PC-3 (cell line): ENCODE data around the gene RPL36. TPM values are rescaled to one million over a fixed set of nuclear protein-coding genes. Genes with fewer than 3 reads are reported as not detected.

Experiments
- ATAC-seq: fragments of 200-7000 bp; cut with Tn5 transposase; 2 replicates; pipeline ENCODE4 v1.9.1; 2020; ENCODE audit warnings: mild to moderate bottlenecking, moderate library complexity
- BruUV-seq: library from RNA; stranded (reverse); fragments of 400-500 nt; replicated peaks from 2 replicates; lab custom pipeline; 2021; lab: Mats Ljungman, UMichigan
- CTCF ChIA-PET: fragments of 300-600 bp; sonication (Branson Sonifier 250); formaldehyde crosslinking; loops from one replicate; lab custom pipeline; 2022; ENCODE audit warnings: antibody characterized with exemption; lab: Charles Lee
- POLR2A ChIA-PET: fragments of 300-600 bp; sonication (Branson Sonifier 250); formaldehyde crosslinking; loops from one replicate; lab custom pipeline; 2022; ENCODE audit warnings: antibody characterized with exemption; ENCODE audit not compliant: unreplicated experiment; lab: Charles Lee
- DNase-seq: peaks from one replicate; pipeline ENCODE4 v3.0.0-alpha.2; 2015
- H2AFZ ChIP-seq: fragments of 300-600 bp; sonication (generic); 2 replicates; pipeline ENCODE4 v1.6.0; 2016; ENCODE audit warnings: antibody characterized with exemption, low read length
- H3F3A ChIP-seq: fragments of 300-600 bp; sonication (generic); one replicate; pipeline ENCODE4 v1.6.0; 2017; ENCODE audit warnings: antibody characterized with exemption, low read length, control low read depth, mild to moderate bottlenecking; ENCODE audit not compliant: unreplicated experiment
- H3K27ac ChIP-seq: fragments of 300-600 bp; sonication (generic); 2 replicates; pipeline ENCODE4 v1.5.1; 2016; ENCODE audit warnings: mild to moderate bottlenecking, low read length
- H3K27me3 ChIP-seq: fragments of 300-600 bp; sonication (generic); 2 replicates; pipeline ENCODE4 v1.6.1; 2016; ENCODE audit warnings: low read length, mixed read lengths
- H3K36me3 ChIP-seq: fragments of 300-600 bp; sonication (generic); 2 replicates; pipeline ENCODE4 v1.6.1; 2016; ENCODE audit warnings: low read depth, mixed run types, low read length, mixed read lengths
- H3K4me1 ChIP-seq: fragments of 300-600 bp; sonication (generic); 2 replicates; pipeline ENCODE4 v1.5.1; 2016; ENCODE audit warnings: low read length; ENCODE audit not compliant: insufficient read depth
- H3K4me2 ChIP-seq: fragments of 300-600 bp; sonication (generic); 2 replicates; pipeline ENCODE4 v1.6.0; 2016; ENCODE audit warnings: low read length
- H3K4me3 ChIP-seq: fragments of 300-600 bp; sonication (generic); 2 replicates; pipeline ENCODE4 v1.5.1; 2016; ENCODE audit warnings: mild to moderate bottlenecking, low read length, mixed read lengths
- H3K79me2 ChIP-seq: fragments of 300-600 bp; sonication (generic); 2 replicates; pipeline ENCODE4 v1.6.1; 2017; ENCODE audit warnings: low read length, mixed read lengths
- H3K9ac ChIP-seq: fragments of 300-600 bp; sonication (generic); 2 replicates; pipeline ENCODE4 v1.6.0; 2016; ENCODE audit warnings: mild to moderate bottlenecking, low read length
- H3K9me2 ChIP-seq: fragments of 300-600 bp; sonication (generic); replicated peaks from 2 replicates; pipeline ENCODE4 v1.6.1; 2016; ENCODE audit warnings: mixed run types, low read length, mixed read lengths
- H3K9me3 ChIP-seq: fragments of 300-600 bp; sonication (generic); 2 replicates; pipeline ENCODE4 v1.6.1; 2016; ENCODE audit warnings: low read length, mixed read lengths
- H4K20me1 ChIP-seq: fragments of 300-600 bp; sonication (generic); 2 replicates; pipeline ENCODE4 v1.6.1; 2016; ENCODE audit warnings: low read length, mixed read lengths
- EZH2 ChIP-seq: fragments of 300-600 bp; sonication (generic); IDR thresholded peaks from one replicate; pipeline ENCODE4 v1.6.1; 2017; ENCODE audit warnings: antibody characterized with exemption, mild to moderate bottlenecking, low read length; ENCODE audit not compliant: unreplicated experiment
- EZH2phosphoT487 ChIP-seq: fragments of 300-600 bp; sonication (generic); IDR thresholded peaks from 2 replicates; pipeline ENCODE4 v1.6.1; 2018; ENCODE audit warnings: mild to moderate bottlenecking, antibody characterized with exemption, low read length, borderline replicate concordance
- intact Hi-C: fragments of 100-400 bp; cut with micrococcal nuclease; formaldehyde crosslinking; loops from 2 replicates; pipeline ENCODE4 v1.9.0; 2023
- total RNA-seq: library from RNA; depleted of rRNA; stranded (reverse); fragments of >200 nt; gene quantifications from 2 replicates; pipeline ENCODE4 v1.2.3, GENCODE V29; 2014
- TF ChIP-seq, protein P1 (sequence below): fragments of 300-600 bp; sonication (generic); conservative IDR thresholded peaks from 2 replicates; pipeline ENCODE4 v1.5.1; 2017; ENCODE audit warnings: antibody characterized with exemption, low read depth, mild to moderate bottlenecking, low read length

Gene RPL36
- total RNA-seq, 1 experiment from 2014 or later, result 2,470 TPM

DNA sequence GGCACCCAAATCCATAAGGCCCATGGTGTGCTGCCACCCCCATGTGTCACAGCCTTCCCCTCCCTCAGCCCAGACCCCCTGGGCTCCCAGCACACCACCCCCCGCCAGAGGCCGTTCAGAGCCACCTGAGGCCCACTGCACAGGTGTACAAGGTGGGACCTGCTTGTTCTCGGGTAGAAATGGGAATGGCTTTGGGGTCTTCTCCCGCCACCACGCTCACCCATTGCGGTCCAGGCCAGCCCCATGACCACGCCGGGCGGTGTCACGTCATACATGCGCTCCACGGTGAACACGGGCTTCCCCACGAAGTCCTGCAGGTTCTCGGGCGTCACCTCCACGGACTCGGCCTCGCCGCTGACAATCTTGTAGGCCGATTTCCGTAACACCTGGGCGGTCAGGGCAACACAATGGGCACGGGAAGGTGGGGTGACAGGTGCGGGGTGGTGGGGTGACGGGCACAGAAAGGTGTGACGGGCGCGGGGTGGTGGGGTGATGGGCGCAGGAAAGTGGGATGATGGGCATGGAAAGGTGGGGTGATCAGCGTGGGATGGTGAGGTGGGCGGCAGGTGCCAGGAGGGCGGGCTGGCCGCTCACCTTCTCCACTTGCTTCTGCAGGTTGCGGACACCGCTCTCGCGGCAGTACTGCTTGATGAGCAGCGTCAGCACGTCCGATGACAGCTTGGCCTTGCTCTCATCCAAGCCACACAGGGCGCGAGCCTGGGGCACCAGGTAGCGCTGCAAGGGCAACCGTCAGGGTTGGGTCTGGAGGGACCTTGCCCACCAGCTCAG lies 4.3 kb downstream of the RPL36 start:
- CTCF ChIA-PET, result no interaction called here
- POLR2A ChIA-PET, result no interaction called here

DNA sequence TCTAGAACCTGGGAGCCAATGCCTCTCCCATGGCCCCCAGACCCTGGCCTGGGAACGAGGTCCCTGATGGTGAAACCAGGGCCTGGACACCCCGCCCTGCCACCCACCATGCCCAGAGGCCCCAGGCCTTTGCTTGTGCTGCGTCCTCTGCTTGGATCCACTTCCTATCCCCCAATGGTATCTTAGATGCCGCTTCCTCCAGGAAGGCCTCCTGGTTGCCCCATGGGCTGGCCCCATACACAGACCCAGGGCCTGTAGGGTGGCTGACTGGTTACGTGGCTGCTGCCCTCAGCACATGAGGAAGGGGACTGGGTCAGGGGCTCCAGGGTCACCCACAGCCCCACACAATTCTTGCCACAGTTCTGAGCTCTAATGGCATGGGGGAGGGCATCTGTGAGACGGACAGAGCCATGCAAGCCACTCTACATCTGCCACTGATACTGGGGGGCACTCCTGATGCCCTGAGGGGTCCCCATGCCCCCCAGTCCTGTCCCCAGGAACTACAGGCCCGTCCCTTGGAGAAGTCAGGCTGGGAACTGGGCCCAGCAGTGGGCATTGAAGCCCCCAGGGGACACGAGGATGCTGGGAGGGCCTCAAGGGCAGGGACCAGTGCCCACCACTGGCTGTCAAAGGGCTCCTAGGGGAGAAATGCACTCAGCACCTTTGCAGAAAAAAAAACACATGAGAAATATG lies 5.0 kb downstream of the RPL36 start:
- Histone ChIP-seq H3K9me2 (no peaks in the 10 kb centered on the region), H3K36me3 (peaks cover 67% of the 10 kb centered on the region), H3K4me1 (peaks cover 7% of the 10 kb centered on the region), H3F3A (peaks cover 14% of the 10 kb centered on the region), H3K27ac (no peak overlapping the region), H3K9ac (no peak overlapping the region), H2AFZ (no peak overlapping the region), H3K27me3 (no peaks in the 10 kb centered on the region), H3K4me2 (no peak overlapping the region), H4K20me1 (peaks cover 59% of the 10 kb centered on the region), H3K4me3 (no peak overlapping the region), H3K79me2 (peaks cover 52% of the 10 kb centered on the region), H3K9me3 (no peaks in the 10 kb centered on the region)
- DNase-seq, result no peak
- TF ChIP-seq EZH2 (no peak), EZH2phosphoT487 (no peak)
- TF ChIP-seq, protein P1, sequence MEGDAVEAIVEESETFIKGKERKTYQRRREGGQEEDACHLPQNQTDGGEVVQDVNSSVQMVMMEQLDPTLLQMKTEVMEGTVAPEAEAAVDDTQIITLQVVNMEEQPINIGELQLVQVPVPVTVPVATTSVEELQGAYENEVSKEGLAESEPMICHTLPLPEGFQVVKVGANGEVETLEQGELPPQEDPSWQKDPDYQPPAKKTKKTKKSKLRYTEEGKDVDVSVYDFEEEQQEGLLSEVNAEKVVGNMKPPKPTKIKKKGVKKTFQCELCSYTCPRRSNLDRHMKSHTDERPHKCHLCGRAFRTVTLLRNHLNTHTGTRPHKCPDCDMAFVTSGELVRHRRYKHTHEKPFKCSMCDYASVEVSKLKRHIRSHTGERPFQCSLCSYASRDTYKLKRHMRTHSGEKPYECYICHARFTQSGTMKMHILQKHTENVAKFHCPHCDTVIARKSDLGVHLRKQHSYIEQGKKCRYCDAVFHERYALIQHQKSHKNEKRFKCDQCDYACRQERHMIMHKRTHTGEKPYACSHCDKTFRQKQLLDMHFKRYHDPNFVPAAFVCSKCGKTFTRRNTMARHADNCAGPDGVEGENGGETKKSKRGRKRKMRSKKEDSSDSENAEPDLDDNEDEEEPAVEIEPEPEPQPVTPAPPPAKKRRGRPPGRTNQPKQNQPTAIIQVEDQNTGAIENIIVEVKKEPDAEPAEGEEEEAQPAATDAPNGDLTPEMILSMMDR, result no peak
- intact Hi-C loops, result no loop called here
- ChIA-PET CTCF (no interaction called here), POLR2A (no interaction called here)
- ATAC-seq, result no peak
- no TSS peak for BruUV-seq

More for the DNA sequence above, 4.3 kb downstream of the RPL36 start:
- no peaks in the 10 kb centered on the region for H3K9me3 ChIP-seq
- no peaks in the 10 kb centered on the region for H3K27me3 ChIP-seq
- no peak overlapping the region for H3K4me2 ChIP-seq
- ATAC-seq (no peak), DNase-seq (no peak)
- no peak overlapping the region for H3K27ac ChIP-seq
- H3K79me2 ChIP-seq, result peaks cover 53% of the 10 kb centered on the region
- no peak overlapping the region for H3K9ac ChIP-seq
- peaks cover 59% of the 10 kb centered on the region for H4K20me1 ChIP-seq
- intact Hi-C loops, result no loop called here
- H3K36me3 ChIP-seq, result peaks cover 66% of the 10 kb centered on the region
- no peak overlapping the region for H3K4me3 ChIP-seq
- TF ChIP-seq, protein P1, result no peak
- TF ChIP-seq EZH2 (no peak), EZH2phosphoT487 (no peak)
- H3K9me2 ChIP-seq, result no peaks in the 10 kb centered on the region
- H2AFZ ChIP-seq, result no peak overlapping the region
- no TSS peak for BruUV-seq
- H3F3A ChIP-seq, result peaks cover 14% of the 10 kb centered on the region
- peaks cover 7% of the 10 kb centered on the region for H3K4me1 ChIP-seq
